NCI-H345 (cell line): Measurements from ENCODE around the gene PIEZO2.

ENCODE experiments used
- DNase-seq: peaks from one replicate; lab custom pipeline; 2025; lab: John Stamatoyannopoulos, UW

PIEZO2 gene

DNA sequence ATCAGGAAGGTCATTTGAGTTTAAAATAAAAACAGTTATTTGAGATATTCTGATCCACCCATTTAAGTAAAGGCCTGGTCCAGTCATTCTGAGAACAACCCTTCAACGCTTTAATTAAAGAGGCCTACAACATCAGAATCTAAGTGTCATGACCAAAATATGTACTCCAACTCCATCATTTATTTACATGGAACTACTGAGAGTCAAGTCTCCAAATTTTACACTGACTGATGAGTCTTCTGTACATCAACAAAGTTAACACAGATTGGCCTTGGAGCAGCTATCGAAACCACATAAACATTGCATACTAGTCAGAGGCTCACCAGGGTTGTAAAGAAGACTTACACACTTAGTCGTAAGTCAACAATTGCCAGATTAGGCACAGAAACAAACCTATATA is 37.1 kb downstream of the PIEZO2 start:
- no peak for DNase-seq

DNA sequence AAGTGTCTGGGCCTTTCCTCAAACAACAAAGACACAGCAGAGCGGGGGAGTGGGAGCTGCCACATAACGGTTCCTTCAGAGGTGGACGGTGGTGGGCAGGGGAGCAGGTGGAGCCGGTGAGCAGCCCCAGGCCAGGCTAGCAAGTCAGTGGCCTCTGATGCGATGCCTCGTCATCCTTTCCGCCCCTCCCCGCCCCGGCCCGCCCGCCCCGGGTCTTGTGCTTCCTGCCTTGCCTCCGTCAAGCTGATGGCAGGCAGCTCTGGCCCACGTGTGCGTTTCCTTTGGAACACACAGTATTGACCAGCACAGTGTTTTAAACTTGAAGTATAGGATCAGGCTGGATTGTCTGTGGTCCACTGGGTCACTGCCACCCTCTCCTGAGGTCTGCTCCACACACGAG is 38.9 kb downstream of the PIEZO2 start:
- DNase-seq = no peak

GRCh38 chr18:11108947-11109346 is 40.4 kb downstream of the PIEZO2 start:
- no peak for DNase-seq

- no peak for DNase-seq
Measured at GRCh38 chr18:11106894-11107293, 42.5 kb downstream of the PIEZO2 start.

GRCh38 chr18:11105463-11105862 is 43.9 kb downstream of the PIEZO2 start:
- no peak for DNase-seq

GRCh38 chr18:11104307-11104706 is 45.1 kb downstream of the PIEZO2 start:
- no peak for DNase-seq

DNA sequence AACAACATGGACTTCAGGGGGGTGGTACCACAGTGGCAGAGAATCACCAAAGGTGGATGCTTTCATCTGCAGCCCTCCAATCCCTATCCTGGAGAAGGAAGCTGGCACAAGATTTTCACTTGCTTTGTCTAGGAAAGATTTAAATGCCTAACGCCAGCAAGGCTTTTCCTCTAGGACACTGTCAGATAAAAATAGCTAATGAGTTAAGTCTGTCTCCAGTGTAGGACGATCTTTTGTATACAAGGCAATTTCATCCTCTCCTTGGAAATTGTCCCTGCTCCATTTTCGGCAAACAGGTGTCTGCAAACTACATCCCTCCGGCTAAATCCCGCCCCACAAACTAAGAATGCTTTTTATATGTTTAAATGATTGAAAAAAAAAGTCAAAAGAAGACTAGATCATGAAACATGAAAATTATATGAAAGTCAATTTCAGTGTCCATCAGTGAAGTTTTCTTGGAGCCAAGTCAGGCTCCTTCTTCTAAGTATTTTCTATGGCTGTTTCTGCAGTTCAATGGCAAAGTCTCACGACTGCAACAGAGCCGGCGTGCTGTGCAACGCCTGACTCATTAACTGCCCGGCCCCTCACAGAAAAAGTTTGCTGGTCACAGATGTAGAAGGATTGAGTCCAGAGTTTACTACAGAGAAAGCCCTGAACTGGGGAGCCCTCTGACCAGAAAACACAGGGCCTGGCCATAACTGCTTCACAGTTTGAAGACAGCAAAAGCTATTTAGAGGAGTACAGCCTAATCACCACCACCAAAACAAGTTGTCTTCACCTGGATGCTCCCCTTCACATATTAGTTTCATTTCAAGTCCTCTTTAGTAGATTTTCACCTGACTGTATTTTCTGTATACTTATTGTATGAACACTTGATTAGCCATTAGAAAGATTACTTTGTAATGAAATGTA is 52.3 kb downstream of the PIEZO2 start:
- no peak for DNase-seq

- DNase-seq = no peak
Measured at GRCh38 chr18:11096411-11096810, 53.0 kb downstream of the PIEZO2 start.

DNA sequence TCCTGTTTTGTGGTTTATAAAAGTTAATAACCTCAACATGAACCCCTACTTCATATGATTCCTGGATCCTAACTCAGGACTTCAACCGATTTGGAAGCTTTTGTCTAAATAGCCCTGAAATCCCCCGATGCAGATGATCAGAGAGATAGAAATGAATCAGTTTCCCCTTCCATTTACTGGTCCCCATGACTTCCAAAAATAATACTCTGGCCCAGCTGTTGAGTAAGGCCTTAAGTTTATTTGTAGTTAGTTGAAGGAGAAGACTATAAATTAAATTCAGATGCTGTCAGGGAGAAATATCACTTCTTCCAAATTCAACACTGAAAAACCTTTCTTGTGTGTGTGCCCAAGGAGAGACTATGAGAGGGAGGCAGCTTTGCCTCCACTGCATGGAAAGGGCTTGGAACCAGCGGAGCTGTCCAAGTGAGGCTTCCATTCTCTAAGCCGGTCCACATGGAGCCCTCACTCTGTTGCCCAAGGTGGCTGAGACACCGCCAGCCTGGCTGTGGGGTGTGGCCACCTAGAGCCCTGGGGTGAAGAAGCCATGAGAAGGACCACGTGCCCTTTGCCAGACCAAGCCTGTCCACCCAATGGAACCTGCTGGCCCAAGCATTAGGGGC is 53.6 kb downstream of the PIEZO2 start:
- DNase-seq = no peak

DNA sequence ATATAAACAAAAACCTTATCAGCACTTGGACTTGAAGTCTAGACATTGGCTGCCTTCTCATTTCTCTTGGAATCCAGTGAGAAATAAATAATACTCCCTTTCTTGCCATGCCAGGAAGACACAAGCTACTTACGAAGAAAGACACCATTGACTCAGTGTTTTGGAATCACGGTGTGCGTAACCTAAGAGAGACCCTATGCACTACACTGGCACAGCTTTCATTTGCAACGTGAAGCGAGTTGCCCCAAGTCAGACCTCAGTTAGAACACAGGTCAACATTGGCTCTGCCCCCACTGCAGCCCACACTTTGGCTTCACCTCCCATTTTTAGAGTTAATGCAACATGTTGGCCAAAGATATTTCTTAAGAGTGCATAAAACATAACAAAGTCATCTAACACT is 54.2 kb downstream of the PIEZO2 start:
- no peak for DNase-seq

DNA sequence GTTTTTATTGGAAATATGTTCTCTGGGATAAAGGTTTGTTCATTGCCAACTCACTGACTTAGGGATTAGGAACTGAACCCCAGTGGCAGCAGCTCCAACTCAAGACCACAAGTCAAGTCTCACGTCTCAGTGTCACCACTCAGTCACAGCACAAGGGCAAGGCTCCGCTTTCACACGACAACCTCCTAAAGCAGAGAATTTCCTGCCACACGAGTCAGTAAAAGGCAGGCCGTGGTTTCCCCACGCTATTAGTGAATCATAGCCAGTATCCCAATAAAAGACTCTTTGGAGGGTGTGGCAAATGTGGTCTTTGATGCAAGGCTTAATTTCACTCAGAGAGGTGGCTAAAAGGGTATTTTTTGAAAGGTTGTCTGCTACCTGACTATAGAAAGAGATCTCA is 57.6 kb downstream of the PIEZO2 start:
- no peak for DNase-seq

DNA sequence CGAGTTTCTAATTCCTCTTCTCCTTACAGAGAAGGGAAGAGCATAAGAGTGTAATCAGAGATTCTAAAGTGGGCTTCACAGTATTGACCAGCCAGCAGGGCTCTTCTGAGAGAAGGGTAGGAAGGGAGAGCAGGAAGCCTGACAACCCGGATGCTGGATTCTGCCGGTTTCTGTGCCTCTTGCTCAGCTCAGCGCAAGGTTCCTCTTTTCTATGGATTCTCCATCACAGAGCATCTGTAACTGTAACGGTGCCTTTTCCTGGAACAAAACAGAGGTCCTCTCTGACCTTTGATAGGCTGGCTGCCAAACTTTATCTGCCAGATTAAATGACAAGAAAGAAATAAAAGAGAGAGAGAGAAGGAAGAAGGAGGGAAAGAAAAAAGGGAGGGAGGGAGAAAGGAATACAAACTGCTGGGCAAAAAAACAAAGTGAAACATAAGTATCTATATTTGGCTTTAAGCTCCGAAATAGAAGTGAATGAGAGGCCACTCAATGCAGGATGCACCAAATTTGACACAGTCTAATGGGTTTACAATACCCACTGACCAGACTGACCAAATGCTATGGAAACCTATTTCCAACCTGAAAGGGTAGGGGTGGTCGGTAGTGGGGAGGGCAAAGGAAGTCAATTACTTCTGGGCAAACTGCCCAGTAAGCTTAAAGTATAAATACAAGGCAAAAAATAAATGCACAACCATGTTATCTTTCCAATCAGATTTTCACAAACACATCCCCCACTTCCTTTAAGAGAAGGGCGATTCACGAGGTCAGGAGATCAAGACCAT is 59.2 kb downstream of the PIEZO2 start:
- no peak for DNase-seq

GRCh38 chr18:11081009-11081532 is 68.3 kb downstream of the PIEZO2 start:
- no peak for DNase-seq

DNA sequence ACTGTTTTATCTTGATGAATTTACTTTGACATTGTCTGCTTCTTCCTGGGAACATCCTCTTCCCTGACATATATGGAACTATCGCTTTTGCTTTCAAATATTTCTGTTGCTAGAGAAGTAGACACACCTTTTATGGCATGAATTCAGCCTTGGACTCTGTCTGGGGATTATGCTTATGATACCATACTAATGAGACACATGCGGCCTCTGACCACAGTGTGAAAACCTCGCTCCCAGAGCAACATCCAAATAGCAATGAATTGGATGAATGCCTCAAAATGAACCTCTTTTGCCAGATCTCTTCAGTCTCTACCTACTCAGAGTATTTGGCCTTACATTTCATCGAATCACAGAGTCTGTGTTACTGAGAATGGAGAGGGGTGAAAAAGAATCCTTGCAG is 70.9 kb downstream of the PIEZO2 start:
- DNase-seq = no peak

DNA sequence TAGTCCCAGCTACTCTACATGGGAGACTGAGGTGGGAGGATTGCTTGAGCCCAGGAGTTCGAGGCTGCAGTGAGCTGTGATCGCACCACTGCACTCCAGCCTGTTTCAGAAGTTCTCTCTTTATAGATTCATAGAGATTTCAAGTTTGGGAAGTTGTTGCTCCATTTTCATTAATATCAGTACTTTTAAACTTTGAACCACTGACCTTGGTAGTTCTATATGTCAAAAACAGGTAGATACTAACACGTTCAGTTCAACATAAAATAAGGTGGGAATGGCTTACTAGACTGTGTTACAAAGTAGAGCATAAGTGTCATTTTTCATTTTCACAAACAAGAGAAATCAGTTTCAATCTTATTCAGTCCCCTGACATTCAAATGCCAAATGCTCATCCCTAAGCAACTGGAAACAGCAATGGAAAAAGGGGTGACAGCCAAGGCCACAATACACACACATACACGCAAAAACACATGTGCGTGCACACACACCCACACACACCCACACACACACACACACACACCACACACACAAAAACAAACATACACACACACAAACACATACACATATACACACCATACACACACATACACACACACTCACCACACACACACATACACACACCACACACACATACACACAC is 71.7 kb downstream of the PIEZO2 start:
- DNase-seq = no peak

- DNase-seq = peak; percentile 82
Measured at GRCh38 chr18:11074889-11075288, 74.5 kb downstream of the PIEZO2 start.

DNA sequence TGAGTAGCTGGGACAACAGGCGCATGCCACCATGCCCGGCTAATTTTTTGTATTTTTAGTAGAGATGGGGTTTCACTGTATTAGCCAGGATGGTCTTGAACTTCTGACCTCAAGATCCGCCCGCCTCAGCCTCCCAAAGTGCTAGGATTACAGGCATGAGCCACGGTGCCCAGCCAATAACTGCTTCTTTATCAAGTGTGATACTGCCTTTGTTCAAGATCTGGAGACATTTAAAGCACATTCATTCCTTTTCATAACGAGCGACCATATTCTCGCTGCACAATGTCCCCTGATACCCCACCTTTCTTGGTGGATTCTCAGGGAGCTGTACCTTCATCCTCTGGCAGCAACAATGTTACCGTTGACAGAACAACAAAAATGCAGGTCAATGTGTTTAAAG is 75.4 kb downstream of the PIEZO2 start:
- DNase-seq = no peak

DNA sequence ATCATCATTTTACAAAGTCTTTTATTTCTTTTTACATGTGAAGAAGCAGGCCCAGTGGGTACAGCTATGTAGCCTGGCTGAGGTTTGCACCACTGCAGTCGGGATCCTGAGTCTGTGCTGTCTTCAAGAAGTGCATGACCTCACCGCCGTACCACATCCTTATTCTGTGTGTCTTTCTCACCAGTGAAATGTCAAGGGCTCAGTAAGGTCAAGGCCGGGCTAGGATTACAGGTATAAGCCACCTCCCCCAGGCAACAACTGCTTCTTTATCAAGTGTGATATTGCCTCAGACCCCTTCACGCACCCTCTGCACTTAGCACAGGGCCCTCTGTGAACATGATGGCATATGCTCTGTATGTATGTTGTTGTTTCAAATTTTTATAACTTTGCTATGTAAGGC is 76.7 kb downstream of the PIEZO2 start:
- no peak for DNase-seq

DNA sequence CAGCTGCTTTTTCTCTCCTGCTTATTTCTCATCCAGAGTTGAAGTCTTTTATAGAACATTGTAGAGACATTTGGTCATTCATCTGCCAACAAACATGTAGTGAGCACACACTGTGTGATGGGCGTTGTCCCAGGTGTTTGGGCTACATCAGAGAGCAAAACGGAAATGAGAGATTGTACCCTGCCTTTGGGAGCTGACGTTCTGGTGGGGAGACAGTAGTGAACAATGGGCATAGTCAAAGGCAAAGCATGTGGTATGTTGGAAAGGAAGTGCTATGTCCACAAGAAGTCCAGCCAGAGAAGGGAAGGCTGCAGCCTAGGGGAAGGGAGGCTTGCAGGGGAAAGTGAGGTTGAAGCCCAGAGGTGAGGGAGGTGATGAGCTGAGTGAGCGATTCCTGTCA is 78.1 kb downstream of the PIEZO2 start:
- no peak for DNase-seq

- no peak for DNase-seq
Measured at GRCh38 chr18:11070593-11070992, 78.8 kb downstream of the PIEZO2 start.

- no peak for DNase-seq
Measured at GRCh38 chr18:11066038-11066437, 83.3 kb downstream of the PIEZO2 start.
